HG03520 (cell line): ENCODE measurements around the gene PHIP.
"Not testable (repeated sequence)": the region's sequence is repeated elsewhere in the genome, so short reads cannot be mapped to it uniquely, and the experiment has no call there.

Experiments used
- ATAC-seq: cut with Tn5 transposase; IDR thresholded peaks from one replicate; pipeline ENCODE4 v1.9.1; 2021; ENCODE audit warnings: mild to moderate bottlenecking, moderate library complexity; ENCODE audit not compliant: unreplicated experiment

Gene PHIP

GRCh38 chr6:79078075-79078969, at the start of gene PHIP:
Gene PHIP, minus strand, starts transcription at chr6:79078254. Its CDS starts 186 bp downstream, at chr6:79078068.
- ATAC-seq = peak; percentile 61

GRCh38 chr6:79127660-79128059, 49.6 kb upstream of the PHIP start:
- ATAC-seq = no peak

GRCh38 chr6:79119217-79119616, 41.2 kb upstream of the PHIP start:
- no peak for ATAC-seq

- ATAC-seq = no peak
These were observed 39.7 kb upstream of the PHIP start for GRCh38 chr6:79117752-79118151.

- no peak for ATAC-seq
These were observed 37.6 kb upstream of the PHIP start for GRCh38 chr6:79115553-79116182.

- ATAC-seq = no peak
These were observed 33.5 kb upstream of the PHIP start for GRCh38 chr6:79111549-79111948.

GRCh38 chr6:79101164-79101563, 23.1 kb upstream of the PHIP start:
- ATAC-seq = no peak

- no peak for ATAC-seq
These were observed 22.2 kb upstream of the PHIP start for GRCh38 chr6:79100304-79100703.

GRCh38 chr6:79094938-79095337, 16.9 kb upstream of the PHIP start:
- ATAC-seq = no peak

- ATAC-seq = not testable (repeated sequence)
These were observed 13.7 kb upstream of the PHIP start for GRCh38 chr6:79091801-79092200.

- no peak for ATAC-seq
These were observed 11.7 kb upstream of the PHIP start for GRCh38 chr6:79089552-79090404.

- ATAC-seq = no peak
These were observed 6.6 kb upstream of the PHIP start for GRCh38 chr6:79084693-79085092.

- ATAC-seq = no peak
These were observed 4.2 kb upstream of the PHIP start for GRCh38 chr6:79082304-79082703.

GRCh38 chr6:79081663-79082062, 3.6 kb upstream of the PHIP start:
- no peak for ATAC-seq

- ATAC-seq = no peak
These were observed 1.5 kb upstream of the PHIP start for GRCh38 chr6:79079561-79080041.

GRCh38 chr6:79077715-79078074, 359 bp downstream of the PHIP start:
- peak; percentile 19 for ATAC-seq

GRCh38 chr6:79076782-79077641, 1.0 kb downstream of the PHIP start:
- ATAC-seq = peak; percentile 50

GRCh38 chr6:79076160-79076559, 1.9 kb downstream of the PHIP start:
- ATAC-seq = no peak

- no peak for ATAC-seq
These were observed 4.2 kb downstream of the PHIP start for GRCh38 chr6:79073888-79074287.

- peak; percentile 38 for ATAC-seq
These were observed 5.3 kb downstream of the PHIP start for GRCh38 chr6:79072640-79073181.
